Activated B cell treated with CpG ODN at 0.5 μM for 24 hours (primary cell): ENCODE results near the gene STIM1. TPM values are rescaled to one million over a fixed set of nuclear protein-coding genes. Genes with fewer than 3 reads are reported as not detected.
"Not testable (repeated sequence)": the region's sequence is repeated elsewhere in the genome, so short reads cannot be mapped to it uniquely, and the experiment has no call there.

Experiments
- ATAC-seq: fragments of 200-7000 bp; cut with Tn5 transposase; one replicate; pipeline ENCODE4 v1.10.0; 2021; ENCODE audit warnings: low read depth, mild to moderate bottlenecking, moderate library complexity
- CTCF ChIA-PET: fragments of 350-600 bp; sonication (Branson Sonifier 250); formaldehyde crosslinking; loops from one replicate; lab custom pipeline; 2021; ENCODE audit warnings: antibody characterized with exemption; lab: Charles Lee
- POLR2A ChIA-PET: fragments of 350-600 bp; sonication (Branson Sonifier 250); formaldehyde crosslinking; loops from one replicate; lab custom pipeline; 2021; ENCODE audit warnings: antibody characterized with exemption; lab: Charles Lee
- DNase-seq: peaks from one replicate; pipeline ENCODE4 v3.0.0; 2022
- H3K27ac Mint-ChIP-seq: one replicate; pipeline ENCODE4 v1.8.0; 2020; ENCODE audit warnings: mixed read lengths
- H3K27me3 Mint-ChIP-seq: one replicate; pipeline ENCODE4 v1.8.0; 2021; ENCODE audit warnings: mixed read lengths
- H3K36me3 Mint-ChIP-seq: one replicate; pipeline ENCODE4 v1.8.0; 2021; ENCODE audit warnings: low read depth, mixed read lengths
- H3K4me1 Mint-ChIP-seq: one replicate; pipeline ENCODE4 v1.8.0; 2021; ENCODE audit warnings: mixed read lengths
- H3K4me3 Mint-ChIP-seq: one replicate; pipeline ENCODE4 v1.8.0; 2020; ENCODE audit warnings: mild to moderate bottlenecking, mixed read lengths
- H3K9me3 Mint-ChIP-seq: one replicate; pipeline ENCODE4 v1.8.0; 2020; ENCODE audit warnings: mixed read lengths
- intact Hi-C: fragments of 100-400 bp; cut with micrococcal nuclease; formaldehyde crosslinking; loops from one replicate; pipeline ENCODE4 v1.15.1; 2024
- total RNA-seq: library from RNA; stranded (reverse); gene quantifications from 2 replicates; pipeline ENCODE4 v1.2.3, GENCODE V29; 2022
- TF ChIP-seq, protein P1 (sequence below): fragments of 200-600 bp; IDR thresholded peaks from one replicate; pipeline ENCODE4 v1.8.0; 2022; ENCODE audit warnings: antibody characterized with exemption, mild to moderate bottlenecking

Gene STIM1
- total RNA-seq, 1 donor from 2014 or later = 38.4 TPM

DNA sequence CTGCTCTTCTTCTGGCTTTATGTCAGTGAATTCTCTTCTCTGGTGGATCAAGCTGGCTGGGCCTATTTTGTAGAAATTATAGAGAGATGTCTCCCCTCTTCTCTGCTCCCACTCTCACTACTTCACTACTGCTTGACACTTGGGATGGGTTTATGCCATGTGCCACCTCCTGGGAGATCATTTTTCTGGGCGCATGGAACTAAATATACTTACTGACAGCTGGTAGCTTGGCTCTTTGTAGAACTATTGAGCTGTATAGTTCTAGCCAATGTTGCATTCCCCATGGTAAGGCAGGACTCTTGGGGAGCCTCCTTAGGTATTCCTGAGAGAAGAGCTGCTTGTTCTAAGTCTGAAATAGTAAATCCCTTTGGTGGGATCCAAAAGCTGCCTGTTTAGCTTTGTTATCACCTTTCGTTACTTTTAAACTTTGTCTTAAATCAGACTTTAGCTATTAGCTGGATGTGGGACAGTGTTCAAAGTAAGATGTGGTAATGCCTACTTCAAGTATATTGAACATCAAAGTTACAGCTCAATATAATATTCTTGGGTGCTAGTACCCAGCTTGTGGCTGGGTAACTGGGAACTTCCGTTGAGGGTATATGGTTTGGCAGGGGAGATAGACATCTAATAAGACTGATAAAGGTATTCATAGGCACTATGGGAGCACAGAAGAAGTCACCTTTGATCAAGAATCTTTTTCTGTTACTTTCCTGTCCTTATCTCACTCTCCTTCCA lies 151.6 kb downstream of the STIM1 start:
- ATAC-seq (no peak), DNase-seq (no peak)
- Mint-ChIP-seq H3K4me1 (peaks cover 10% of the 10 kb centered on the region), H3K27me3 (no peaks in the 10 kb centered on the region), H3K4me3 (no peak overlapping the region), H3K27ac (peak overlapping the region; percentile 42), H3K9me3 (no peaks in the 10 kb centered on the region), H3K36me3 (peaks cover 7% of the 10 kb centered on the region)
- intact Hi-C loops = no loop called here
- TF ChIP-seq, protein P1, sequence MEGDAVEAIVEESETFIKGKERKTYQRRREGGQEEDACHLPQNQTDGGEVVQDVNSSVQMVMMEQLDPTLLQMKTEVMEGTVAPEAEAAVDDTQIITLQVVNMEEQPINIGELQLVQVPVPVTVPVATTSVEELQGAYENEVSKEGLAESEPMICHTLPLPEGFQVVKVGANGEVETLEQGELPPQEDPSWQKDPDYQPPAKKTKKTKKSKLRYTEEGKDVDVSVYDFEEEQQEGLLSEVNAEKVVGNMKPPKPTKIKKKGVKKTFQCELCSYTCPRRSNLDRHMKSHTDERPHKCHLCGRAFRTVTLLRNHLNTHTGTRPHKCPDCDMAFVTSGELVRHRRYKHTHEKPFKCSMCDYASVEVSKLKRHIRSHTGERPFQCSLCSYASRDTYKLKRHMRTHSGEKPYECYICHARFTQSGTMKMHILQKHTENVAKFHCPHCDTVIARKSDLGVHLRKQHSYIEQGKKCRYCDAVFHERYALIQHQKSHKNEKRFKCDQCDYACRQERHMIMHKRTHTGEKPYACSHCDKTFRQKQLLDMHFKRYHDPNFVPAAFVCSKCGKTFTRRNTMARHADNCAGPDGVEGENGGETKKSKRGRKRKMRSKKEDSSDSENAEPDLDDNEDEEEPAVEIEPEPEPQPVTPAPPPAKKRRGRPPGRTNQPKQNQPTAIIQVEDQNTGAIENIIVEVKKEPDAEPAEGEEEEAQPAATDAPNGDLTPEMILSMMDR = no peak
- POLR2A ChIA-PET = no interaction called here
- CTCF ChIA-PET = interaction anchor here (1.1 kb wide), 1 partner anchor 10 kb away, joined by 3 read pairs; no protein-coding TSS in a partner anchor

DNA sequence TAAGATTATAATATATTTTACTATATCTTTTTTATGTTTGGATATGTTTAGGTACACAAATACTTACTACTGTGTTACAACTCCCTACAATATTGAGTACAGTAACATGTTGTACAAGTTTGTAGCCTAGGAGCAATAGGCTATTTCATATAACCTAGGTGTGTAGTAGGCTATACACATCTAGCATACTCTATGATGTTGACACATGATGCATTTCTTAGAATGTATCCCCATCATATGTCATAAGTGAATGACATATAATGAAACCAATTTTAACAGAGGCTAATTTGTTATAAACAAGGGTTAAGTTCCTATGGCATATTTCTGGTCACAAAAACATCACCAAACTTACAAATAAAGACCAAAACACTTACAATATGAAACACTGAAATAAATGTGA lies 152.7 kb downstream of the STIM1 start:
- TF ChIP-seq, protein P1 = no peak
- Mint-ChIP-seq H3K27ac (no peak overlapping the region), H3K4me3 (no peak overlapping the region), H3K27me3 (no peaks in the 10 kb centered on the region), H3K9me3 (no peaks in the 10 kb centered on the region), H3K4me1 (peaks cover 20% of the 10 kb centered on the region), H3K36me3 (peaks cover 7% of the 10 kb centered on the region)
- ChIA-PET POLR2A (no interaction called here), CTCF (no interaction called here)
- DNase-seq (no peak), ATAC-seq (no peak)
- intact Hi-C loops = no loop called here

DNA sequence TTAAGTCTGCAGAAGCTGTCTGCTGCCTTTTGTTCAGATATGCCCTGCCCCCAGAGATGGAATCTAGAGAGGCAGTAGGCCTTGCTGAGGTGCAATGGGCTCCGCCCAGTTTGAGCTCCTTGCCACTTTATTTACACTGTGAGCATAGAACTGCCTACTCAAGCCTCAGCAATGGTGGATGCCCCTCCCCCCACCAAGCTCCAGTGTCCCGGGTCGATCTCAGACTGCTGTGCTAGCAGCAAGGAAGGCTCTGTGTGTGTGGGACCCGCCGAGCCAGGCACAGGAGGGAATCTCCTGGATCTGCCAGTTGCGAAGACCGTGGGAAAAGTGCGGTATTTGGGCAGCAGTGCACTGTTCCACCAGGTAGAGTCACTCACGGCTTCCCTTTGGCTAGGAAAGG lies 161.1 kb downstream of the STIM1 start:
- not testable (repeated sequence) for H3K4me3 Mint-ChIP-seq, H3K27ac Mint-ChIP-seq
- CTCF ChIA-PET = interaction anchor here (0.8 to 1.6 kb wide), 2 partner anchors 9 to 167 kb away, joined by 3 to 4 read pairs; no protein-coding TSS in a partner anchor

DNA sequence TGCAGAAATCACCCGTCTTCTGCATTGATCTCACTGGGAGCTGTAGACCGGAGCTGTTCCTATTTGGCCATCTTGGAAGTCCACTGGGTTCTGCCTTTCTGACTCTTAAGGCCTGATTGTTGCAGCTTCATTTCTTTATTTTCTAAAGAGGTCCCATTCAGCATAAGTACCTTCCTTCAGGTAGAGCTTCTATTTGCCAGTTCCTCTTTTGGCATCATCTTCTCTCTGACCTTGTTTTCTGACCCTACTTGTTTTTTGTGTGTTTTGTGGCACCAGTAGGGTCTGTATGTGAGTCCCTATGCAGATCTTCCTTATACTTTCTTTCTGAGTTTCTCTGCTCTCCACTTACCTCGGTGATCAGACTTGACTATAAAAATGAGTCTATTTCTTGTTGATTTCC lies 161.7 kb downstream of the STIM1 start:
- DNase-seq (no peak), ATAC-seq (no peak)
- peak overlapping the region; percentile 13 for H3K27ac Mint-ChIP-seq
- CTCF ChIA-PET = interaction anchor here (0.8 to 1.6 kb wide), 2 partner anchors 10 to 167 kb away, joined by 3 to 4 read pairs; no protein-coding TSS in a partner anchor
- POLR2A ChIA-PET = no interaction called here
- no peaks in the 10 kb centered on the region for H3K9me3 Mint-ChIP-seq
- H3K36me3 Mint-ChIP-seq = peaks cover 5% of the 10 kb centered on the region
- TF ChIP-seq, protein P1 = no peak
- H3K27me3 Mint-ChIP-seq = no peaks in the 10 kb centered on the region
- peaks cover 41% of the 10 kb centered on the region for H3K4me1 Mint-ChIP-seq
- H3K4me3 Mint-ChIP-seq = no peak overlapping the region
- intact Hi-C loops = no loop called here

More for the DNA sequence above, 161.1 kb downstream of the STIM1 start:
- intact Hi-C loops, H3K36me3 Mint-ChIP-seq, H3K9me3 Mint-ChIP-seq, DNase-seq, ATAC-seq, H3K27me3 Mint-ChIP-seq: not testable (repeated sequence)
- POLR2A ChIA-PET = interaction anchor here (0.6 kb wide), 1 partner anchor 162 kb away, joined by 3 read pairs; no protein-coding TSS in a partner anchor
- H3K4me1 Mint-ChIP-seq = peaks cover 46% of the 10 kb centered on the region

DNA sequence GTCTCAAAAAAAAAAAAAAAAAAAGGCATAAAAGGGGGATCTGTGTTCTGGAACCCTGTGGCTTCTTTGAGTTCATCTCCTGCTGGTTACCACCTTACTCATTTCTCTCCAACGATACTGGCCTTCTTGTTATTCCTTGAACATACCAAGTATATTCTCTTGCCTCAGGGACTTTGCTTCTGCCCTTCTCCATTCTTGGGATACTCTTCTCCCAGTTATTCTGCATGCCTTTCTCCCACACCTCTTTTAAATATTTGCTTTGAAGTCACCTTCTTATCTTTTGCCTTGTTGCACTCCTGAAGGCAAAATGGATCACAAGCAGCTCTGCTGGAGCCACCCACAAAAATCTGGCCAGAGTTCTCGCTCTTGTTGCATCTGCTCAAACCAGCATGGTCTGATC lies 163.2 kb downstream of the STIM1 start:
- no peak for ATAC-seq
- intact Hi-C loops = no loop called here
- no peak overlapping the region for H3K4me3 Mint-ChIP-seq
- ChIA-PET CTCF (interaction anchor here (1.4 kb wide), 1 partner anchor 169 kb away, joined by 3 read pairs; no protein-coding TSS in a partner anchor), POLR2A (no interaction called here)
- peak overlapping the region; percentile 9 for H3K27ac Mint-ChIP-seq
- no peaks in the 10 kb centered on the region for H3K27me3 Mint-ChIP-seq
- peaks cover 13% of the 10 kb centered on the region for H3K36me3 Mint-ChIP-seq
- H3K9me3 Mint-ChIP-seq = peaks cover 2% of the 10 kb centered on the region
- no peak for DNase-seq
- TF ChIP-seq, protein P1 = no peak
- H3K4me1 Mint-ChIP-seq = peaks cover 30% of the 10 kb centered on the region
